Measurements from ENCODE around the gene ANKRD9. TPM values are rescaled to one million over a fixed set of nuclear protein-coding genes. Genes with fewer than 3 reads are reported as not detected.

Gene ANKRD9
- total and polyA plus RNA-seq, 2 of the 13 experiments (the other 11 are each of a cell fraction or from before 2014, with no cell fraction given) = 10.0 to 15.0 TPM

GRCh38 chr14:102540315-102541028 is 30.9 kb upstream of the ANKRD9 start (continued):
- TF ChIP-seq, protein P1, sequence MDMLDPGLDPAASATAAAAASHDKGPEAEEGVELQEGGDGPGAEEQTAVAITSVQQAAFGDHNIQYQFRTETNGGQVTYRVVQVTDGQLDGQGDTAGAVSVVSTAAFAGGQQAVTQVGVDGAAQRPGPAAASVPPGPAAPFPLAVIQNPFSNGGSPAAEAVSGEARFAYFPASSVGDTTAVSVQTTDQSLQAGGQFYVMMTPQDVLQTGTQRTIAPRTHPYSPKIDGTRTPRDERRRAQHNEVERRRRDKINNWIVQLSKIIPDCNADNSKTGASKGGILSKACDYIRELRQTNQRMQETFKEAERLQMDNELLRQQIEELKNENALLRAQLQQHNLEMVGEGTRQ (IDR thresholded peaks at IDR 0.05; ENCODE audit: low read depth, low read length) = no peak
- TF ChIP-seq, protein P1 (CRISPR knock-in tag; IDR thresholded peaks at IDR 0.05; ENCODE audit: borderline replicate concordance) = no peak
- TF ChIP-seq ZBTB7B (CRISPR knock-in tag; IDR thresholded peaks at IDR 0.05) = no peak
- no peak for TF ChIP-seq ZNF33A (CRISPR knock-in tag; IDR thresholded peaks at IDR 0.05; ENCODE audit: borderline replicate concordance)
- no peak for TF ChIP-seq HIVEP1 (CRISPR knock-in tag; IDR thresholded peaks at IDR 0.05)
- TF ChIP-seq BORCS8-MEF2B (CRISPR knock-in tag; IDR thresholded peaks at IDR 0.05) = no peak
- peak; percentile 54 for TF ChIP-seq PHF20 (CRISPR knock-in tag; IDR thresholded peaks at IDR 0.05)
- no peak for TF ChIP-seq DMTF1 (CRISPR knock-in tag; IDR thresholded peaks at IDR 0.05)
- TF ChIP-seq, protein P2, sequence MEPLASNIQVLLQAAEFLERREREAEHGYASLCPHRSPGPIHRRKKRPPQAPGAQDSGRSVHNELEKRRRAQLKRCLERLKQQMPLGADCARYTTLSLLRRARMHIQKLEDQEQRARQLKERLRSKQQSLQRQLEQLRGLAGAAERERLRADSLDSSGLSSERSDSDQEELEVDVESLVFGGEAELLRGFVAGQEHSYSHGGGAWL (CRISPR knock-in tag; IDR thresholded peaks at IDR 0.05) = no peak
- peak; percentile 80 for TF ChIP-seq RBFOX2 (IDR thresholded peaks at IDR 0.05; ENCODE audit: low read depth, low read length)
- no peak for TF ChIP-seq HNF4A (CRISPR knock-in tag; IDR thresholded peaks at IDR 0.05)
- no peak for TF ChIP-seq SRSF9 (IDR thresholded peaks at IDR 0.05; ENCODE audit: borderline replicate concordance, insufficient read depth, low read depth, low read length, poor library complexity, severe bottlenecking)
- TF ChIP-seq, protein P3, sequence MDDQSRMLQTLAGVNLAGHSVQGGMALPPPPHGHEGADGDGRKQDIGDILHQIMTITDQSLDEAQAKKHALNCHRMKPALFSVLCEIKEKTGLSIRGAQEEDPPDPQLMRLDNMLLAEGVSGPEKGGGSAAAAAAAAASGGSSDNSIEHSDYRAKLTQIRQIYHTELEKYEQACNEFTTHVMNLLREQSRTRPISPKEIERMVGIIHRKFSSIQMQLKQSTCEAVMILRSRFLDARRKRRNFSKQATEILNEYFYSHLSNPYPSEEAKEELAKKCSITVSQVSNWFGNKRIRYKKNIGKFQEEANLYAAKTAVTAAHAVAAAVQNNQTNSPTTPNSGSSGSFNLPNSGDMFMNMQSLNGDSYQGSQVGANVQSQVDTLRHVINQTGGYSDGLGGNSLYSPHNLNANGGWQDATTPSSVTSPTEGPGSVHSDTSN (CRISPR knock-in tag; IDR thresholded peaks at IDR 0.05; ENCODE audit: borderline replicate concordance) = no peak
